Chondrocyte (in vitro differentiated cells): Measurements from ENCODE around the gene OPRPN. TPM values are rescaled to one million over a fixed set of nuclear protein-coding genes. Genes with fewer than 3 reads are reported as not detected.

ENCODE experiments used
- DNase-seq: peaks from one replicate; pipeline ENCODE4 v3.0.0; 2021; ENCODE audit warnings: mixed read lengths, low spot score
- H3K27ac Mint-ChIP-seq: one replicate; pipeline ENCODE4 v1.8.0; 2021; ENCODE audit warnings: mild to moderate bottlenecking, moderate library complexity, mixed read lengths; ENCODE audit not compliant: unreplicated experiment
- H3K27me3 Mint-ChIP-seq: 2 replicates; pipeline ENCODE4 v1.8.0; 2021; ENCODE audit warnings: low read depth, mixed read lengths
- H3K36me3 Mint-ChIP-seq: 2 replicates; pipeline ENCODE4 v1.8.0; 2021; ENCODE audit warnings: low read depth, mixed read lengths
- H3K4me1 Mint-ChIP-seq: 2 replicates; pipeline ENCODE4 v1.8.0; 2021; ENCODE audit warnings: low read depth, mild to moderate bottlenecking, mixed read lengths
- H3K4me3 Mint-ChIP-seq: one replicate; pipeline ENCODE4 v1.8.0; 2021; ENCODE audit warnings: mild to moderate bottlenecking, moderate library complexity, mixed read lengths; ENCODE audit not compliant: unreplicated experiment
- H3K9me3 Mint-ChIP-seq: 2 replicates; pipeline ENCODE4 v1.8.0; 2021; ENCODE audit warnings: low read depth, mixed read lengths
- CTCF ChIP-seq: fragments of 200-600 bp; sonication (generic); IDR thresholded peaks from 2 replicates; pipeline ENCODE4 v1.5.0; 2021; ENCODE audit warnings: antibody characterized with exemption, mild to moderate bottlenecking, moderate library complexity
- total RNA-seq: library from RNA; stranded (reverse); gene quantifications from 3 replicates; pipeline ENCODE4 v1.2.1, GENCODE V29; 2021

Gene OPRPN
- total RNA-seq, 1 donor from 2014 or later: not detected

- Mint-ChIP-seq H3K4me1 (no peaks in the 10 kb centered on the region), H3K9me3 (peaks cover 18% of the 10 kb centered on the region), H3K27ac (no peak overlapping the region), H3K27me3 (no peaks in the 10 kb centered on the region), H3K36me3 (no peaks in the 10 kb centered on the region), H3K4me3 (no peak overlapping the region)
- TF ChIP-seq CTCF: no peak
- no peak for DNase-seq
Measured at GRCh38 chr4:70449220-70449619, 51.5 kb downstream of the OPRPN start.

GRCh38 chr4:70452946-70453345, 55.2 kb downstream of the OPRPN start:
- no peak overlapping the region for H3K27ac Mint-ChIP-seq
- H3K4me1 Mint-ChIP-seq: no peaks in the 10 kb centered on the region
- peaks cover 7% of the 10 kb centered on the region for H3K27me3 Mint-ChIP-seq
- no peak overlapping the region for H3K4me3 Mint-ChIP-seq
- H3K9me3 Mint-ChIP-seq: peaks cover 18% of the 10 kb centered on the region
- no peak for TF ChIP-seq CTCF
- no peak for DNase-seq
- H3K36me3 Mint-ChIP-seq: no peaks in the 10 kb centered on the region

Other genes with a start within 250 kb of the OPRPN start
- gene PRR27, start 243.7 kb upstream of the OPRPN start, total RNA-seq: not detected in 3 replicates
- not detected in 3 replicates for gene ODAM, start 202.2 kb upstream of the OPRPN start, total RNA-seq
- not detected in 3 replicates for gene FDCSP, start 171.8 kb upstream of the OPRPN start, total RNA-seq
- gene CSN3, start 155.3 kb upstream of the OPRPN start, total RNA-seq: not detected in 3 replicates
- not detected in 3 replicates for gene CABS1, start 63.0 kb upstream of the OPRPN start, total RNA-seq
- not detected in 3 replicates for gene SMR3A, start 37.2 kb upstream of the OPRPN start, total RNA-seq
- not detected in 3 replicates for gene SMR3B, start 14.8 kb upstream of the OPRPN start, total RNA-seq
- gene MUC7, start 74.3 kb downstream of the OPRPN start, total RNA-seq: not detected in 3 replicates
- not detected in 3 replicates for gene AMTN, start 120.6 kb downstream of the OPRPN start, total RNA-seq
- gene AMBN, start 194.3 kb downstream of the OPRPN start, total RNA-seq: not detected in 3 replicates
- not detected in 3 replicates for gene ENAM, start 230.8 kb downstream of the OPRPN start, total RNA-seq